ENCODE data around the gene SUDS3.

Gene SUDS3

DNA sequence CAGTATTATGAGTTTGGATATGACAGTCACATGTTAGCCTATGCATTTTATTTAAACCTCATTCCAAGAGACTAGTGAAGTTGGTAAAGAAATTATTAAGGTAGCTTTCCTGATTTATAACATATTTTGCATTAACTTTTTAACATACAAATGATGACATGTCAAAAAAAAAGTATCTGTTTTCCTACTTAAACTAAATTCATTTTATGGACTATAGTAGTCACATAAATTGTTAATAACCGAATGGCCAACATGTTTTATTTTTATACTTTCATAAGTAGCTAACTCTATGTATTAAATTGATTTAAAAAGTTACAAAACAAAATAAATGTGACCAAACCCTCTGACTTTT lies 18.4 kb upstream of the SUDS3 start:
- DNase-seq = no peak
- Histone ChIP-seq H3K36me3 (no peaks in the 10 kb centered on the region), H3K4me3 (no peak overlapping the region), H3K27ac (no peak overlapping the region), H3K9me3 (no peaks in the 10 kb centered on the region), H3K27me3 (no peaks in the 10 kb centered on the region), H3K4me1 (peaks cover 0 to 16% (median 4%) of the 10 kb centered on the region in 4 donors)
- intact Hi-C loops (cut with DNase I; ENCODE audit: low total_unique reads) = no loop called here
- TF ChIP-seq, protein P1, sequence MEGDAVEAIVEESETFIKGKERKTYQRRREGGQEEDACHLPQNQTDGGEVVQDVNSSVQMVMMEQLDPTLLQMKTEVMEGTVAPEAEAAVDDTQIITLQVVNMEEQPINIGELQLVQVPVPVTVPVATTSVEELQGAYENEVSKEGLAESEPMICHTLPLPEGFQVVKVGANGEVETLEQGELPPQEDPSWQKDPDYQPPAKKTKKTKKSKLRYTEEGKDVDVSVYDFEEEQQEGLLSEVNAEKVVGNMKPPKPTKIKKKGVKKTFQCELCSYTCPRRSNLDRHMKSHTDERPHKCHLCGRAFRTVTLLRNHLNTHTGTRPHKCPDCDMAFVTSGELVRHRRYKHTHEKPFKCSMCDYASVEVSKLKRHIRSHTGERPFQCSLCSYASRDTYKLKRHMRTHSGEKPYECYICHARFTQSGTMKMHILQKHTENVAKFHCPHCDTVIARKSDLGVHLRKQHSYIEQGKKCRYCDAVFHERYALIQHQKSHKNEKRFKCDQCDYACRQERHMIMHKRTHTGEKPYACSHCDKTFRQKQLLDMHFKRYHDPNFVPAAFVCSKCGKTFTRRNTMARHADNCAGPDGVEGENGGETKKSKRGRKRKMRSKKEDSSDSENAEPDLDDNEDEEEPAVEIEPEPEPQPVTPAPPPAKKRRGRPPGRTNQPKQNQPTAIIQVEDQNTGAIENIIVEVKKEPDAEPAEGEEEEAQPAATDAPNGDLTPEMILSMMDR (IDR thresholded peaks at IDR 0.05) = no peak

DNA sequence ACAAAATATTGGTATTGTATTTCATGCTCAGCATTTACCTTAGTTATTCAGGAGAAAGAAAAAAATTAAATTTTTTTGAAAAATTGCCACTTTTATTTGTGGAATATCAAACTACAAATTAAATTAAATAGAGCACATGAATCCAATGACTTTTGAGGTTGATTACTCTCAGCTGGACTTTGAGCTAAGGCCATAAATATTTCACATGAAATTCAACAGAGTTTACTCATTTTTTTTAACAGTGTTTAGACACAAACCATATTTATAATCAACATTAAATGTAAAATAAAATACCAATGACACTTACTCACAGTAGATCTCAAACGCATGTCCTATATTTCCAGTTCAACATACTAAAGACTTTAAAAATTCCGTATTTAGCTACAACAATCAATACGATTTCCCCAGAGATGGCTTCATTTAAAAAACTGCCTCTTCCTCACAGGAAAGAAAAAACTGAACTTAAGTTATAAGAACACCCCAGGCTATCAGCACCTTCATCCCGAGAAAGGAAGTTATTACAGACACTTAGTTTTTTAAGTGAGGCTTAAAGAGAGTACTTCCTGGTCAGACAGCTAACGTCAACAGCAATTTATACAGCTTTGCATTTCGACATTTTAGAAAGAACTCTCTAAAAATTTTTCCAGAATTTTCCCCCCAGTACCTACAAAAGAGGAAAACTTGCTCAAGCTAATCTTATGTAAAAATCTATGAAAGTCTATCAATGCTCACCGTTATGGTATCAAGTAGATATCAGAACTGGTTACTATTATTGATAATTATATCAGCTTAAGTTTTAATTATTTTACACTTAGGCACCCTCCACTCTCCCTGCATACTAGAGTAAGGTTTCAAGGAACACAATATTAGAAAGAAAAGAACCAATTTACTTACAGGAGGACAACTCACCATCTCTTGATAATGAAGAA lies 17.5 kb upstream of the SUDS3 start:
- H3K27me3 ChIP-seq = no peaks in the 10 kb centered on the region
- TF ChIP-seq, protein P1 (IDR thresholded peaks at IDR 0.05) = no peak
- no peak for DNase-seq
- intact Hi-C loops (cut with DNase I; ENCODE audit: low total_unique reads) = no loop called here
- H3K36me3 ChIP-seq = no peaks in the 10 kb centered on the region
- H3K9me3 ChIP-seq = no peaks in the 10 kb centered on the region
- no peak overlapping the region for H3K27ac ChIP-seq
- no peak overlapping the region for H3K4me3 ChIP-seq
- peaks cover 0 to 16% (median 4%) of the 10 kb centered on the region in 4 donors for H3K4me1 ChIP-seq

DNA sequence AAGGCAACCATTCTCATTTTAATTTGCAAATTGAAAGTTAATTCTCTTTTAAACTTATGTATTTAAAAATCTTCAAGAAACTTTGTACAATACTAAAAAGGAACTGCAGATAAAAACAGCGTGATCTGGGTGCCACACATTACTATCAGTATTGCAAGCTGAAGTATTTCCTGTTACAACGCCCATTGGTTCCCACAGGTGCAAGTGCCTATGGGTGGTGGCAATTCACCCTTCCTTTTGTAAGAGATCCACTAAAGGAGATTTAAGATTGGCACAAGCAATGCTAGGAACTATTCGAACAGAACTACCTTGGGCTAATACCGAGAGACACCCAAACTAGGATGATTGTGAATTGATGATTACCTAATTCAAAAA lies 16.8 kb upstream of the SUDS3 start:
- intact Hi-C loops (cut with DNase I; ENCODE audit: low total_unique reads) = no loop called here
- Histone ChIP-seq H3K27ac (no peak overlapping the region), H3K36me3 (no peaks in the 10 kb centered on the region), H3K9me3 (no peaks in the 10 kb centered on the region), H3K27me3 (no peaks in the 10 kb centered on the region), H3K4me3 (no peak overlapping the region), H3K4me1 (peaks cover 0 to 16% (median 4%) of the 10 kb centered on the region in 4 donors)
- TF ChIP-seq, protein P1 (IDR thresholded peaks at IDR 0.05) = no peak
- no peak for DNase-seq

DNA sequence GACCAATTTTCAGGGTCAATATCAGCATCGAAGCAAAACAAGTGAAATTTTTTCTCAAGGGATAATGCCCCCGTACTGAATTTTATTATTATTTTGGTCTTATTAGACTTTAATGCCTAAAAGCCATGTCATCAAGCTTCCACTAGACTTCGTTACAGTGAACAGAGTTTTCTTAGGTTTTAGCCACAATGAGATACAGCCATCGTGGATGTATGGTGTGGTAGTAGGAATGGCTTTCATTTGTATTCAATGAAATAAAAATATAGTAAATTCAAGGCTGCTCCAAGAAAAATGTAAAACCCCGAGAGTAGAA lies 15.3 kb upstream of the SUDS3 start:
- H3K4me1 ChIP-seq = peaks cover 0 to 16% (median 4%) of the 10 kb centered on the region in 4 donors
- H3K36me3 ChIP-seq = no peaks in the 10 kb centered on the region
- DNase-seq = no peak
- TF ChIP-seq, protein P1 (IDR thresholded peaks at IDR 0.05) = no peak
- no peaks in the 10 kb centered on the region for H3K27me3 ChIP-seq
- H3K27ac ChIP-seq = no peak overlapping the region
- H3K9me3 ChIP-seq = no peaks in the 10 kb centered on the region
- intact Hi-C loops (cut with DNase I; ENCODE audit: low total_unique reads) = no loop called here
- no peak overlapping the region for H3K4me3 ChIP-seq

DNA sequence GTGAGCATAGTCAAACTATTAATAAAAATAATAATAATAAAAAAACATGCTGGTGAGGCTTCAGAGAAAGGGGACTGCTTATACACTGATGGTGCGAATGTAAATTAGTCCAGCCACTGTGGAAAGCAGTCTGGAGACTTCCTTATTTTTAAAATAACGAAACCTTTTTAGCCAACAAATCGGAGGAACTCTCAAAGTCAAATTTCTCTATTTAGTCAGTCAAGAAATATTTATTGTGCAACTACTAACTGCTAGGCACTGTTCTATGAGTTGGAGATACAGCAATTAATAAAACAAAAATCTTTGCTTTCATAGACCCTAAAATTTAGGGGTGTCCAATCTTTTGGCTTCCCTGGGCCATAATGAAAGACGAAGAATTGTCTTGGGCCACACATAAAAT lies 14.5 kb upstream of the SUDS3 start:
- intact Hi-C loops (cut with DNase I; ENCODE audit: low total_unique reads) = no loop called here
- peaks cover 0 to 10% (median 4%) of the 10 kb centered on the region in 4 donors for H3K4me1 ChIP-seq
- no peaks in the 10 kb centered on the region for H3K27me3 ChIP-seq
- TF ChIP-seq, protein P1 (IDR thresholded peaks at IDR 0.05) = no peak
- H3K4me3 ChIP-seq = no peak overlapping the region
- H3K36me3 ChIP-seq = no peaks in the 10 kb centered on the region
- H3K27ac ChIP-seq = no peak overlapping the region
- no peaks in the 10 kb centered on the region for H3K9me3 ChIP-seq
- no peak for DNase-seq

Measured in tibial artery (tissue), 4 donors.